Hepatocyte (in vitro differentiated cells): ENCODE measurements around the gene ATXN7L1. TPM values are rescaled to one million over a fixed set of nuclear protein-coding genes. Genes with fewer than 3 reads are reported as not detected.

Experiments
- DNase-seq: peaks from one replicate; pipeline ENCODE4 v3.0.0-alpha.2; 2016; ENCODE audit warnings: low spot score
- H2AFZ ChIP-seq: fragments of 200-600 bp; sonication (generic); 2 replicates; pipeline ENCODE4 v1.6.0; 2016; ENCODE audit warnings: antibody characterized with exemption, mild to moderate bottlenecking
- H3K27ac ChIP-seq: fragments of 200-600 bp; sonication (generic); 2 replicates; pipeline ENCODE4 v1.5.1; 2016; ENCODE audit warnings: mild to moderate bottlenecking
- H3K27me3 ChIP-seq: fragments of 200-600 bp; sonication (generic); 2 replicates; pipeline ENCODE4 v1.6.1; 2016
- H3K36me3 ChIP-seq: fragments of 200-600 bp; sonication (generic); replicated peaks from 2 replicates; pipeline ENCODE4 v1.5.1; 2016; ENCODE audit warnings: low read depth; ENCODE audit not compliant: insufficient read depth
- H3K4me1 ChIP-seq: fragments of 200-600 bp; sonication (generic); 2 replicates; pipeline ENCODE4 v1.5.1; 2016; ENCODE audit warnings: mild to moderate bottlenecking, moderate library complexity; ENCODE audit not compliant: insufficient read depth
- H3K4me2 ChIP-seq: fragments of 200-600 bp; sonication (generic); 2 replicates; pipeline ENCODE4 v1.6.0; 2016
- H3K4me3 ChIP-seq: fragments of 200-600 bp; sonication (generic); 2 replicates; pipeline ENCODE4 v1.5.1; 2016; ENCODE audit warnings: mild to moderate bottlenecking
- H3K79me2 ChIP-seq: fragments of 200-600 bp; sonication (generic); 2 replicates; pipeline ENCODE4 v1.6.0; 2017; ENCODE audit warnings: mild to moderate bottlenecking
- H3K9me2 ChIP-seq: fragments of 200-600 bp; sonication (generic); replicated peaks from 2 replicates; pipeline ENCODE4 v1.6.0; 2017; ENCODE audit warnings: mild to moderate bottlenecking; ENCODE audit not compliant: insufficient read depth
- H3K9me3 ChIP-seq: fragments of 200-600 bp; sonication (generic); 2 replicates; pipeline ENCODE4 v1.5.1; 2016; ENCODE audit warnings: low read depth, mild to moderate bottlenecking
- H4K20me1 ChIP-seq: fragments of 200-600 bp; sonication (generic); 2 replicates; pipeline ENCODE4 v1.6.0; 2016; ENCODE audit warnings: mild to moderate bottlenecking; ENCODE audit not compliant: insufficient read depth, poor library complexity, severe bottlenecking
- CTCF ChIP-seq: fragments of 200-600 bp; sonication (generic); IDR thresholded peaks from 2 replicates; pipeline ENCODE4 v1.5.1; 2016; ENCODE audit warnings: antibody characterized with exemption, mild to moderate bottlenecking; ENCODE audit not compliant: poor library complexity
- EZH2 ChIP-seq: fragments of 200-600 bp; sonication (generic); IDR thresholded peaks from 2 replicates; pipeline ENCODE4 v1.6.1; 2016; ENCODE audit warnings: antibody characterized with exemption, mild to moderate bottlenecking, borderline replicate concordance
- EZH2phosphoT487 ChIP-seq: fragments of 200-600 bp; sonication (generic); IDR thresholded peaks from one replicate; pipeline ENCODE4 v1.6.1; 2018; ENCODE audit warnings: antibody characterized with exemption, mild to moderate bottlenecking, low read depth, moderate library complexity; ENCODE audit not compliant: unreplicated experiment, severe bottlenecking
- WGBS: methylation state at CpG from one replicate; pipeline ENCODE4 v1.1.6; 2016; ENCODE audit warnings: low lambda C conversion rate; ENCODE audit errors: missing lambda C conversion rate; 5-methylcytosine and 5-hydroxymethylcytosine counted together
- polyA plus RNA-seq: library from polyadenylated mRNA; unstranded; fragments of >200 nt; fragmentation: Nextera tagmentation; extraction: Ambion mirVana; gene quantifications from 2 replicates; pipeline ENCODE4 v1.2.1, GENCODE V29; 2016
- total RNA-seq: library from RNA; depleted of rRNA; stranded (reverse); fragments of >200 nt; gene quantifications from 2 replicates; pipeline ENCODE4 v1.2.3, GENCODE V29; 2014

ATXN7L1 gene
- total and polyA plus RNA-seq, 2 experiments from 2014 or later = 8.9 to 9.3 TPM

- Histone ChIP-seq H3K4me2 (no peak overlapping the region), H3K4me1 (no peaks in the 10 kb centered on the region), H4K20me1 (no peaks in the 10 kb centered on the region), H3K36me3 (no peaks in the 10 kb centered on the region), H3K9me3 (no peaks in the 10 kb centered on the region), H3K27ac (no peak overlapping the region), H3K27me3 (no peaks in the 10 kb centered on the region), H2AFZ (no peak overlapping the region), H3K79me2 (no peaks in the 10 kb centered on the region), H3K4me3 (no peak overlapping the region), H3K9me2 (no peaks in the 10 kb centered on the region)
- WGBS = 87% methylated on average over 2 of the region's 2 CpGs
- TF ChIP-seq EZH2phosphoT487 (no peak), CTCF (no peak), EZH2 (no peak)
- DNase-seq = no peak
Observed at GRCh38 chr7:105625986-105626385, 250.4 kb downstream of the ATXN7L1 start.

GRCh38 chr7:105623906-105624305, 252.5 kb downstream of the ATXN7L1 start:
- H4K20me1 ChIP-seq = no peaks in the 10 kb centered on the region
- no peaks in the 10 kb centered on the region for H3K36me3 ChIP-seq
- no peaks in the 10 kb centered on the region for H3K9me3 ChIP-seq
- H3K27ac ChIP-seq = no peak overlapping the region
- no peak overlapping the region for H3K4me3 ChIP-seq
- TF ChIP-seq EZH2phosphoT487 = no peak
- TF ChIP-seq CTCF = no peak
- no peak for TF ChIP-seq EZH2
- H3K4me2 ChIP-seq = no peak overlapping the region
- no peaks in the 10 kb centered on the region for H3K4me1 ChIP-seq
- H3K27me3 ChIP-seq = no peaks in the 10 kb centered on the region
- no peaks in the 10 kb centered on the region for H3K9me2 ChIP-seq
- 97% methylated on average over 15 of the region's 15 CpGs for WGBS
- no peak for DNase-seq
- no peak overlapping the region for H2AFZ ChIP-seq
- H3K79me2 ChIP-seq = no peaks in the 10 kb centered on the region

GRCh38 chr7:105623378-105623777, 253.0 kb downstream of the ATXN7L1 start:
- no peaks in the 10 kb centered on the region for H3K9me2 ChIP-seq
- no peak overlapping the region for H2AFZ ChIP-seq
- H3K4me1 ChIP-seq = no peaks in the 10 kb centered on the region
- H3K9me3 ChIP-seq = no peaks in the 10 kb centered on the region
- H3K27me3 ChIP-seq = no peaks in the 10 kb centered on the region
- H3K79me2 ChIP-seq = no peaks in the 10 kb centered on the region
- H3K36me3 ChIP-seq = no peaks in the 10 kb centered on the region
- no peak overlapping the region for H3K4me3 ChIP-seq
- TF ChIP-seq EZH2 (no peak), CTCF (no peak), EZH2phosphoT487 (no peak)
- WGBS = 93% methylated on average over 5 of the region's 5 CpGs
- no peak overlapping the region for H3K27ac ChIP-seq
- H3K4me2 ChIP-seq = no peak overlapping the region
- DNase-seq = no peak
- no peaks in the 10 kb centered on the region for H4K20me1 ChIP-seq
